ENCODE measurements around the gene ADGRV1.
A peak's percentile ranks its signal among the peaks of the same experiment; 100 is the strongest.

The ADGRV1 gene

DNA sequence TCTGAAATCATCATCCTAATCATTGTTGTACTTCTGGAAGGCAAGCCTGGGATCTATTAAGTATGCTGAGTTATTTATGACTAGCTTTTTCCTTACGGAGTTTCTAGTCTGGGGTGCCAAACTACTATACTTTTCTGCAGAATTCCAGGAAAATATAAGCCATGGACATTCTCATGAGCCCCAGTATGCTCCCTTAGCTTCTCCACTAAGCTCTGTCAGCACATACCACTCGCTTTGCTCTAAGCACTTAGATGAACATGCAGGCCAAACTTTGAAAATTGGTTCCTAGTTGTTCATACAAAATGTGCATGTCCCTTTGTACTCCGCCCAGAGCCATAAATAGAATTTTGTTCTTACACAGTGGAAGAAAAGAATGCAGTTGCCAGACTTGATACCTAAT, 539.9 kb downstream of the ADGRV1 start:
- no peak overlapping the region for H3K4me3 ChIP-seq (replicated peaks; ENCODE audit: low read depth, low read length)
- no peak for DNase-seq (ENCODE audit: low read depth)
- no peak for TF ChIP-seq CTCF (IDR thresholded peaks at IDR 0.05; ENCODE audit: low read length, missing control alignments)

- DNase-seq (ENCODE audit: low read depth): peak; percentile 93
- peak; percentile 84 for TF ChIP-seq CTCF (IDR thresholded peaks at IDR 0.05; ENCODE audit: low read length, missing control alignments)
- H3K4me3 ChIP-seq (replicated peaks; ENCODE audit: low read depth, low read length): no peak overlapping the region
These were observed 543.2 kb downstream of the ADGRV1 start for GRCh38 chr5:91101600-91102379.

DNA sequence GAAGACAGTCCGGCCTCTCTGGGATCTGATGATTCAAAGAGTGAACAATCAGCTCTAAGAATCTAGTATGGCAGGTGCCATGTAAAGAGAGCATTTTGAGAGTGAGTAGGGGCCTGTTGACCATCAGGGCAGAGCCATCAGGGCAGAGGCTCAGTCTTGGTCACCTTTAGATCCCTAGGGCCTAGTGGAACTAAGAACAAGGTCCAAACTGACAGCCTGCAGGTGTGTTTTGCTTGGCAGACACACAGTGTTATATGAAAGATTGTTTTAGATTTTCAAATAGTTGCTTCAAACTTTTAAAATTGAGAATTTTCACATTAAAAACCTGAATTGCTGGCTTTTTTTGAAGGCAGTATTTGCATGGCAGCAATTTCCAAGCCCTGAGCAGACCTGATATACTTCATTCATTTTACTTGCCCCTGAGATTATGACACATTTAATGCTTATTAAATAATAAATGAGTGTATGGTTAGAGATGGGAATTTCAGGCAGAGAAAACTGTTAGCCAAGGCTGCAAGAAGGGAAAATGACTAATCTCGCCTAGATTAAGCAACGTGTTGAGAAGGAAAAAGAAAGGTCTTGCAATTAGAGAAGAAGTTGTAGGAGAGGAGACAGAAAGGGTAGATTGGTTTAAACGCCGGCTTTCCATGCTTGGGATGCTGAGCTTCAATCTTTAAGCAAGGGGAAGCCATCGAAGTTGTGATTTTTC, 544.9 kb downstream of the ADGRV1 start:
- TF ChIP-seq CTCF (IDR thresholded peaks at IDR 0.05; ENCODE audit: low read length, missing control alignments): no peak
- no peak overlapping the region for H3K4me3 ChIP-seq (replicated peaks; ENCODE audit: low read depth, low read length)
- peak; percentile 66 for DNase-seq (ENCODE audit: low read depth)

- no peak for DNase-seq (ENCODE audit: low read depth)
- no peak for TF ChIP-seq CTCF (IDR thresholded peaks at IDR 0.05; ENCODE audit: low read length, missing control alignments)
- H3K4me3 ChIP-seq (replicated peaks; ENCODE audit: low read depth, low read length): no peak overlapping the region
These were observed 545.5 kb downstream of the ADGRV1 start for GRCh38 chr5:91104062-91104448.

- no peak overlapping the region for H3K4me3 ChIP-seq (replicated peaks; ENCODE audit: low read depth, low read length)
- no peak for TF ChIP-seq CTCF (IDR thresholded peaks at IDR 0.05; ENCODE audit: low read length, missing control alignments)
- DNase-seq (ENCODE audit: low read depth): no peak
These were observed 548.4 kb downstream of the ADGRV1 start for GRCh38 chr5:91106842-91107511.

GRCh38 chr5:91109634-91110033, 551.0 kb downstream of the ADGRV1 start:
- H3K4me3 ChIP-seq (replicated peaks; ENCODE audit: low read depth, low read length): no peak overlapping the region
- TF ChIP-seq CTCF (IDR thresholded peaks at IDR 0.05; ENCODE audit: low read length, missing control alignments): peak; percentile 31
- DNase-seq (ENCODE audit: low read depth): peak; percentile 44

All from fibroblast of pulmonary artery (primary cell).